WTC11 (cell line): ENCODE measurements around the gene UBE2F. TPM values are rescaled to one million over a fixed set of nuclear protein-coding genes. Genes with fewer than 3 reads are reported as not detected.

Experiments used
- ATAC-seq: fragments of 200-7000 bp; cut with Tn5 transposase; 2 replicates; pipeline ENCODE4 v1.10.0; 2021; ENCODE audit warnings: mild to moderate bottlenecking, moderate library complexity
- CTCF ChIA-PET: fragments of 300-600 bp; sonication (Branson Sonifier 250); formaldehyde crosslinking; loops from one replicate; lab custom pipeline; 2021; ENCODE audit warnings: antibody characterized with exemption; lab: Charles Lee
- POLR2A ChIA-PET: fragments of 350-600 bp; sonication (Branson Sonifier 250); formaldehyde crosslinking; loops from one replicate; lab custom pipeline; 2021; ENCODE audit warnings: antibody characterized with exemption; lab: Charles Lee
- DNase-seq: peaks from one replicate; pipeline ENCODE4 v3.0.0; 2021; ENCODE audit warnings: low spot score
- H3K27ac Mint-ChIP-seq: 2 replicates; pipeline ENCODE4 v1.8.0; 2021; ENCODE audit warnings: mixed read lengths
- H3K27me3 Mint-ChIP-seq: 2 replicates; pipeline ENCODE4 v1.8.0; 2021; ENCODE audit warnings: low read depth, mild to moderate bottlenecking, moderate library complexity, mixed read lengths
- H3K36me3 Mint-ChIP-seq: 2 replicates; pipeline ENCODE4 v1.8.0; 2021; ENCODE audit warnings: mixed read lengths
- H3K4me1 Mint-ChIP-seq: 2 replicates; pipeline ENCODE4 v1.8.0; 2022; ENCODE audit warnings: mixed read lengths
- H3K4me3 Mint-ChIP-seq: 2 replicates; pipeline ENCODE4 v1.8.0; 2021; ENCODE audit warnings: mild to moderate bottlenecking, moderate library complexity, mixed read lengths
- H3K9me3 Mint-ChIP-seq: 2 replicates; pipeline ENCODE4 v1.8.0; 2021; ENCODE audit warnings: mixed read lengths
- ATF1 ChIP-seq: sonication (generic); formaldehyde crosslinking; IDR thresholded peaks from 2 replicates; pipeline ENCODE4 v1.8.1; 2023; ENCODE audit warnings: mild to moderate bottlenecking, moderate library complexity, missing genetic modification reagents
- CREB1 ChIP-seq: sonication (generic); formaldehyde crosslinking; IDR thresholded peaks from 2 replicates; pipeline ENCODE4 v1.8.0; 2023; ENCODE audit warnings: mild to moderate bottlenecking, missing genetic modification reagents
- ESRRA ChIP-seq: sonication (generic); formaldehyde crosslinking; IDR thresholded peaks from 2 replicates; pipeline ENCODE4 v1.8.1; 2022; ENCODE audit warnings: mild to moderate bottlenecking, missing genetic modification reagents, borderline replicate concordance
- FOXJ3 ChIP-seq: sonication (generic); formaldehyde crosslinking; IDR thresholded peaks from 2 replicates; pipeline ENCODE4 v1.9.0; 2021; ENCODE audit warnings: missing genetic modification reagents, mild to moderate bottlenecking, borderline replicate concordance
- FOXK1 ChIP-seq: sonication (generic); formaldehyde crosslinking; IDR thresholded peaks from 2 replicates; pipeline ENCODE4 v1.8.0; 2022; ENCODE audit warnings: mild to moderate bottlenecking, moderate library complexity, missing genetic modification reagents
- GABPB1 ChIP-seq: sonication (generic); formaldehyde crosslinking; IDR thresholded peaks from 2 replicates; pipeline ENCODE4 v1.8.1; 2023; ENCODE audit warnings: mild to moderate bottlenecking, missing genetic modification reagents
- GTF2I ChIP-seq: fragments of 250-450 bp; sonication (Bioruptor Pico); conservative IDR thresholded peaks from 2 replicates; pipeline ENCODE4 v1.4.0; 2021; ENCODE audit warnings: mild to moderate bottlenecking
- MXD4 ChIP-seq: fragments of 250-450 bp; sonication (Bioruptor Pico); IDR thresholded peaks from 2 replicates; pipeline ENCODE4 v1.8.0; 2021; ENCODE audit warnings: mild to moderate bottlenecking, moderate library complexity, borderline replicate concordance
- MYBL2 ChIP-seq: sonication (generic); formaldehyde crosslinking; IDR thresholded peaks from 2 replicates; pipeline ENCODE4 v1.8.1; 2023; ENCODE audit warnings: mild to moderate bottlenecking, moderate library complexity, missing genetic modification reagents
- NFATC4 ChIP-seq: fragments of 250-450 bp; sonication (Bioruptor Pico); IDR thresholded peaks from 2 replicates; pipeline ENCODE4 v1.9.0; 2021; ENCODE audit warnings: mild to moderate bottlenecking
- NR2C2 ChIP-seq: sonication (generic); formaldehyde crosslinking; IDR thresholded peaks from 2 replicates; pipeline ENCODE4 v1.8.0; 2022; ENCODE audit warnings: mild to moderate bottlenecking, missing genetic modification reagents
- NR3C1 ChIP-seq: sonication (generic); formaldehyde crosslinking; conservative IDR thresholded peaks from 2 replicates; pipeline ENCODE4 v1.8.1; 2023; ENCODE audit warnings: low read depth, mild to moderate bottlenecking, missing genetic modification reagents
- SMAD3 ChIP-seq: sonication (generic); formaldehyde crosslinking; IDR thresholded peaks from 2 replicates; pipeline ENCODE4 v1.8.0; 2022; ENCODE audit warnings: missing genetic modification reagents, mild to moderate bottlenecking, borderline replicate concordance
- SMAD4 ChIP-seq: sonication (generic); formaldehyde crosslinking; IDR thresholded peaks from 2 replicates; pipeline ENCODE4 v1.8.0; 2022; ENCODE audit warnings: mild to moderate bottlenecking, missing genetic modification reagents
- SOX15 ChIP-seq: fragments of 250-450 bp; sonication (Bioruptor Pico); IDR thresholded peaks from 2 replicates; pipeline ENCODE4 v1.9.0; 2021; ENCODE audit warnings: mild to moderate bottlenecking
- TCF7 ChIP-seq: sonication (generic); formaldehyde crosslinking; IDR thresholded peaks from 2 replicates; pipeline ENCODE4 v1.8.0; 2022; ENCODE audit warnings: mild to moderate bottlenecking, low read depth, missing genetic modification reagents, moderate library complexity
- TEAD4 ChIP-seq: sonication (generic); formaldehyde crosslinking; IDR thresholded peaks from 2 replicates; pipeline ENCODE4 v1.8.0; 2022; ENCODE audit warnings: mild to moderate bottlenecking, missing genetic modification reagents
- ZBTB21 ChIP-seq: sonication (generic); formaldehyde crosslinking; IDR thresholded peaks from 2 replicates; pipeline ENCODE4 v1.8.1; 2023; ENCODE audit warnings: mild to moderate bottlenecking, missing genetic modification reagents, borderline replicate concordance
- ZNF317 ChIP-seq: sonication (generic); formaldehyde crosslinking; IDR thresholded peaks from 2 replicates; pipeline ENCODE4 v1.8.1; 2023; ENCODE audit warnings: low read depth, mild to moderate bottlenecking, moderate library complexity, missing genetic modification reagents, borderline replicate concordance
- ZNF416 ChIP-seq: fragments of 250-450 bp; sonication (Bioruptor Pico); IDR thresholded peaks from 2 replicates; pipeline ENCODE4 v1.9.0; 2021; ENCODE audit warnings: mild to moderate bottlenecking, inconsistent platforms
- ZNF671 ChIP-seq: fragments of 250-450 bp; sonication (Bioruptor Pico); IDR thresholded peaks from 2 replicates; pipeline ENCODE4 v1.8.0; 2021; ENCODE audit warnings: mild to moderate bottlenecking
- total RNA-seq: library from RNA; stranded (reverse); gene quantifications from 3 replicates; pipeline ENCODE4 v1.2.3, GENCODE V29; 2021
- TF ChIP-seq, protein P1 (sequence below): sonication (generic); formaldehyde crosslinking; IDR thresholded peaks from 2 replicates; pipeline ENCODE4 v1.8.1; 2023; ENCODE audit warnings: mild to moderate bottlenecking, missing genetic modification reagents, moderate library complexity
- TF ChIP-seq, protein P2 (sequence below): fragments of 250-450 bp; sonication (Bioruptor Pico); conservative IDR thresholded peaks from 2 replicates; pipeline ENCODE4 v1.9.0; 2021; ENCODE audit warnings: mild to moderate bottlenecking
- TF ChIP-seq, protein P3 (sequence below): sonication (generic); formaldehyde crosslinking; IDR thresholded peaks from 2 replicates; pipeline ENCODE4 v1.8.1; 2023; ENCODE audit warnings: mild to moderate bottlenecking, missing genetic modification reagents
- TF ChIP-seq, protein P4 (sequence below): sonication (generic); formaldehyde crosslinking; IDR thresholded peaks from 2 replicates; pipeline ENCODE4 v1.8.0; 2023; ENCODE audit warnings: missing genetic modification reagents
- TF ChIP-seq, protein P5 (sequence below): sonication (generic); formaldehyde crosslinking; IDR thresholded peaks from 2 replicates; pipeline ENCODE4 v1.8.1; 2022; ENCODE audit warnings: missing genetic modification reagents, borderline replicate concordance

UBE2F gene
- total RNA-seq, 1 experiment from 2014 or later: 49.5 TPM

DNA sequence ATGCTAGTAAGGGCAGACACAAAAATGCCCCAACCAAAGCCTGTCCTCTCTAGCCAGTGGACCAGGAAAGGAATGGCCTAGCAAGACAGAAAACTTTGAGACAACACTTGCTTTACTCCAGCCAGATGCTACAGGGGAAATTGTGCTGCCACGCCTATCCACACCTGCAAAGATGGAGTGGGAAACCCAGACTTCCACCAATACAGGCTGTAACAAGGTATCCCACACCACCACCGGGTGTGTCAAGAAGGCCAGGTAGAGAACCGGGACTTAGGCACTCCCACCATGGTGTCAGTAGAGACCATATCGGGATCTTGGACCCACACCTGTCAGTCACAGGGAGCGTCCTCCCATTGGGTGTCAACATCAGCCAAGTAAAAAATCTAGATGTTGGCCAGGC is 117.1 kb downstream of the UBE2F start:
- CTCF ChIA-PET: interaction anchor here (0.6 kb wide), 1 partner anchor 22 kb away, joined by 3 read pairs; no protein-coding TSS in a partner anchor
- DNase-seq (no peak), ATAC-seq (no peak)
- POLR2A ChIA-PET: no interaction called here
- Mint-ChIP-seq H3K27me3 (no peaks in the 10 kb centered on the region), H3K4me3 (no peak overlapping the region), H3K9me3 (peaks cover 5% of the 10 kb centered on the region; the same call in 1 of the 2 replicates), H3K36me3 (peaks cover 78% of the 10 kb centered on the region), H3K27ac (no peak overlapping the region), H3K4me1 (peaks cover 12% of the 10 kb centered on the region)
- TF ChIP-seq SMAD4 (CRISPR knock-in tag) (no peak), MXD4 (CRISPR knock-in tag) (no peak), CREB1 (no peak), ZBTB21 (no peak), FOXK1 (CRISPR knock-in tag) (no peak), NR3C1 (CRISPR knock-in tag) (no peak), NFATC4 (CRISPR knock-in tag) (no peak), TEAD4 (no peak), ZNF416 (no peak), NR2C2 (CRISPR knock-in tag) (no peak), FOXJ3 (no peak), TCF7 (CRISPR knock-in tag) (no peak), SMAD3 (CRISPR knock-in tag) (no peak), GTF2I (no peak), ESRRA (CRISPR knock-in tag) (no peak)
- TF ChIP-seq, protein P1, sequence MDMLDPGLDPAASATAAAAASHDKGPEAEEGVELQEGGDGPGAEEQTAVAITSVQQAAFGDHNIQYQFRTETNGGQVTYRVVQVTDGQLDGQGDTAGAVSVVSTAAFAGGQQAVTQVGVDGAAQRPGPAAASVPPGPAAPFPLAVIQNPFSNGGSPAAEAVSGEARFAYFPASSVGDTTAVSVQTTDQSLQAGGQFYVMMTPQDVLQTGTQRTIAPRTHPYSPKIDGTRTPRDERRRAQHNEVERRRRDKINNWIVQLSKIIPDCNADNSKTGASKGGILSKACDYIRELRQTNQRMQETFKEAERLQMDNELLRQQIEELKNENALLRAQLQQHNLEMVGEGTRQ: no peak
- TF ChIP-seq, protein P2, sequence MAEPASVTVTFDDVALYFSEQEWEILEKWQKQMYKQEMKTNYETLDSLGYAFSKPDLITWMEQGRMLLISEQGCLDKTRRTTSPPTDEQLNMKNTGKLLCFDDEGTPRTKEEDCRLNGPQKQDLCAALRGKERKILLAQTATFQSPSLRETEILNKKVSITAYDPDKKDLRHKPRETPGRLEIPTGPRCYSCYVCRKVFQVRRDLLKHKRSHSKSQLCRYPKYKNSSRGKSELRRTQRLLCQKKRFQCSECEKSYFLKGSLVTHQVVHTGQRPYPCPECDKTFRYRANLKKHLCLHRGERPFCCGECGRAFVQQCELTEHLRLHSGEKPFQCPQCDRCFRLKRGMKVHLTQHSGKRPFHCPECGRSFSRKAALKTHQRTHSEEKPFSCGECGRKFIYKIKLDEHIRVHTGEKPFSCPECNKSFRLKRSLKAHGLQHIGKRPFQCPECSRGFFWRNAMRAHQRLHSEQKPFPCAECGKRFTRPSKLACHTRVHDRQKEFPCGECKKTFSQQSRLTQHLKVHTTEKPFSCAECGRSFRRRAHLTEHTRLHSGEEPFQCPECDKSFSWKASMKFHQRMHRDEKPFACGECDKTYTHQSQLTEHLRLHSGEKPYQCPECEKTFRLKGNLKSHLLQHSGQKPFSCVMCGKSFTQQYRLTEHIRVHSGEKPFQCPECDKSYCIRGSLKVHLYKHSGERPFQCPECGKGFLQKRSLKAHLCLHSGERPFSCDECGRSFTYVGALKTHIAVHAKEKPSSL (CRISPR knock-in tag): no peak
- TF ChIP-seq, protein P3, sequence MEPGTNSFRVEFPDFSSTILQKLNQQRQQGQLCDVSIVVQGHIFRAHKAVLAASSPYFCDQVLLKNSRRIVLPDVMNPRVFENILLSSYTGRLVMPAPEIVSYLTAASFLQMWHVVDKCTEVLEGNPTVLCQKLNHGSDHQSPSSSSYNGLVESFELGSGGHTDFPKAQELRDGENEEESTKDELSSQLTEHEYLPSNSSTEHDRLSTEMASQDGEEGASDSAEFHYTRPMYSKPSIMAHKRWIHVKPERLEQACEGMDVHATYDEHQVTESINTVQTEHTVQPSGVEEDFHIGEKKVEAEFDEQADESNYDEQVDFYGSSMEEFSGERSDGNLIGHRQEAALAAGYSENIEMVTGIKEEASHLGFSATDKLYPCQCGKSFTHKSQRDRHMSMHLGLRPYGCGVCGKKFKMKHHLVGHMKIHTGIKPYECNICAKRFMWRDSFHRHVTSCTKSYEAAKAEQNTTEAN (CRISPR knock-in tag): no peak
- TF ChIP-seq, protein P4, sequence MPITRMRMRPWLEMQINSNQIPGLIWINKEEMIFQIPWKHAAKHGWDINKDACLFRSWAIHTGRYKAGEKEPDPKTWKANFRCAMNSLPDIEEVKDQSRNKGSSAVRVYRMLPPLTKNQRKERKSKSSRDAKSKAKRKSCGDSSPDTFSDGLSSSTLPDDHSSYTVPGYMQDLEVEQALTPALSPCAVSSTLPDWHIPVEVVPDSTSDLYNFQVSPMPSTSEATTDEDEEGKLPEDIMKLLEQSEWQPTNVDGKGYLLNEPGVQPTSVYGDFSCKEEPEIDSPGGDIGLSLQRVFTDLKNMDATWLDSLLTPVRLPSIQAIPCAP: no peak

DNA sequence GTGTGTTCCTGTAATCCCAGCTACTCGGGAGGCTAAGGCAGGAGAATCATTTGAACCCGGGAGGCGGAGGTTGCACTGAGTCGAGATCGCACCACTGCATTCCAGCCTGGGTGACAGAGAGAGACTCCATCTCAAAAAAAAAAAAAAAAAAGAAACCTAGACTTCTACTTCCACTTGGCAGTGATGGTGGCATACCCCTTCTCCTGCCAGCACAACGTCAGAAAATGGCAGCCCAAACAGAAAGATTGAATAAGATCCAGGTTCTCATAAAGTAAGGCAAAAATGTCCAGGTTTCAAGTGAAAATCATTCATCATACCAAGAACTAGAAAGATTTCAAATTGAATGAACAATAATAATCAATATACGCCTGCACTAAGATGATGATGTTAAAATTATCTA is 117.9 kb downstream of the UBE2F start:
- Mint-ChIP-seq H3K27me3 (no peaks in the 10 kb centered on the region), H3K27ac (no peak overlapping the region), H3K4me3 (no peak overlapping the region)
- ATAC-seq: no peak
- TF ChIP-seq MYBL2 (CRISPR knock-in tag): no peak
- TF ChIP-seq, all 79 proteins: peak for 0
- POLR2A ChIA-PET: no interaction called here
- peaks cover 4% of the 10 kb centered on the region; the same call in 1 of the 2 replicates for H3K9me3 Mint-ChIP-seq
- peaks cover 69% of the 10 kb centered on the region for H3K36me3 Mint-ChIP-seq
- CTCF ChIA-PET: no interaction called here
- no peak for DNase-seq
- peaks cover 4% of the 10 kb centered on the region for H3K4me1 Mint-ChIP-seq

DNA sequence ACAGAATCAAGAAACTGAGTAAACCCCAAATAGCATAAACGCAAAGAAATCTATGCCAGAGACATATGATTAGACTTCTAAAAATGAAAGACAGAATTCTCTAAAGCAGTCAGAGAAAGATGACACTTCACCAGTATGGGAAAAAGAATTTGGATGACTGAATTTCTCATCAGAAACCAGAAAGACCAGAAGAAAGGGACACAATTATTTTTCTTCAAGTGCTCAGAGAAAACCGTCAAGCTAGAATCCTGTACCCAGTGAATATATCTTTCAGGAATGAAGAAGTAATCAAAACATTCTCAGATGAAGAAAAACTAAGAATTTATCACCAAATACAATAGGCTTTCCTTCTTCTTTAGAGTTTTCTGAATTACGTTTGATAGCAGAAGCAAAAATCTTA is 119.1 kb downstream of the UBE2F start:
- ChIA-PET CTCF (no interaction called here), POLR2A (interaction anchor here (0.7 to 0.8 kb wide), 2 partner anchors 25 to 831 kb away, joined by 3 read pairs; partner anchors contain the start of gene SCLY)
- Mint-ChIP-seq H3K27me3 (no peaks in the 10 kb centered on the region), H3K27ac (no peak overlapping the region), H3K9me3 (no peaks in the 10 kb centered on the region; the same call in 1 of the 2 replicates), H3K36me3 (peaks cover 62% of the 10 kb centered on the region), H3K4me1 (no peaks in the 10 kb centered on the region), H3K4me3 (no peak overlapping the region)
- DNase-seq: no peak
- ATAC-seq: no peak
- TF ChIP-seq ZNF671 (CRISPR knock-in tag): no peak
- no peak for TF ChIP-seq ATF1 (CRISPR knock-in tag)
- TF ChIP-seq, protein P4: no peak
- no peak for TF ChIP-seq GABPB1 (CRISPR knock-in tag)
- TF ChIP-seq, protein P5, sequence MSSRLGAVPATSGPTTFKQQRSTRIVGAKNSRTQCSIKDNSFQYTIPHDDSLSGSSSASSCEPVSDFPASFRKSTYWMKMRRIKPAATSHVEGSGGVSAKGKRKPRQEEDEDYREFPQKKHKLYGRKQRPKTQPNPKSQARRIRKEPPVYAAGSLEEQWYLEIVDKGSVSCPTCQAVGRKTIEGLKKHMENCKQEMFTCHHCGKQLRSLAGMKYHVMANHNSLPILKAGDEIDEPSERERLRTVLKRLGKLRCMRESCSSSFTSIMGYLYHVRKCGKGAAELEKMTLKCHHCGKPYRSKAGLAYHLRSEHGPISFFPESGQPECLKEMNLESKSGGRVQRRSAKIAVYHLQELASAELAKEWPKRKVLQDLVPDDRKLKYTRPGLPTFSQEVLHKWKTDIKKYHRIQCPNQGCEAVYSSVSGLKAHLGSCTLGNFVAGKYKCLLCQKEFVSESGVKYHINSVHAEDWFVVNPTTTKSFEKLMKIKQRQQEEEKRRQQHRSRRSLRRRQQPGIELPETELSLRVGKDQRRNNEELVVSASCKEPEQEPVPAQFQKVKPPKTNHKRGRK (CRISPR knock-in tag): no peak
- no peak for TF ChIP-seq ZNF317 (CRISPR knock-in tag)
- TF ChIP-seq MXD4 (CRISPR knock-in tag): no peak
- TF ChIP-seq SOX15 (CRISPR knock-in tag): no peak
